Thoracic aorta (tissue), 2 donors: ENCODE measurements around the gene SIRT5. TPM values are rescaled to one million over a fixed set of nuclear protein-coding genes. Genes with fewer than 3 reads are reported as not detected.

ENCODE experiments used
- ATAC-seq: fragments of 150-250 bp; one replicate; pipeline ENCODE4 v1.8.0; 2017; ENCODE audit warnings: low read depth; ENCODE audit not compliant: insufficient number of reproducible peaks, low FRiP score
- DNase-seq: peaks from one replicate; pipeline ENCODE4 v3.0.0-alpha.2; 2020; ENCODE audit warnings: low spot score
- H3K27ac ChIP-seq, 2 donors: fragments of 200-600 bp; sonication (generic); 1 replicate in 1 of 2; 2 replicates in 1 of 2; pipeline ENCODE4 v1.5.1; 2016; ENCODE audit warnings: mild to moderate bottlenecking in 2 of 2, moderate library complexity in 2 of 2
- H3K27me3 ChIP-seq: fragments of 200-600 bp; sonication (generic); replicated peaks from 2 replicates; pipeline ENCODE4 v1.6.0; 2016; ENCODE audit warnings: mild to moderate bottlenecking; ENCODE audit not compliant: insufficient read depth
- H3K36me3 ChIP-seq: fragments of 200-600 bp; sonication (generic); one replicate; pipeline ENCODE4 v1.5.1; 2016
- H3K4me1 ChIP-seq, 2 donors: fragments of 200-600 bp; sonication (generic); 1 replicate in 1 of 2; 2 replicates in 1 of 2; pipeline versions ENCODE4 v1.5.1 to v1.6.0; 2016; ENCODE audit warnings: low read depth in 2 of 2, mild to moderate bottlenecking in 1 of 2; ENCODE audit not compliant: control insufficient read depth in 1 of 2
- H3K4me3 ChIP-seq: fragments of 200-600 bp; sonication (generic); 2 replicates; pipeline ENCODE4 v1.5.1; 2016; ENCODE audit warnings: mild to moderate bottlenecking
- H3K9me3 ChIP-seq: fragments of 200-600 bp; sonication (generic); 2 replicates; pipeline ENCODE4 v1.5.1; 2016
- total RNA-seq, 2 donors: library from RNA; depleted of rRNA; stranded (reverse); fragments of >200 nt; gene quantifications; one replicate each; pipeline versions ENCODE4 v1.1.0 to v1.2.3, GENCODE V29; 2016
- TF ChIP-seq, protein P1 (sequence below): fragments of 200-600 bp; sonication (generic); IDR thresholded peaks from one replicate; pipeline ENCODE4 v1.5.1; 2019; ENCODE audit warnings: antibody characterized with exemption

The SIRT5 gene
- total RNA-seq, 2 donors from 2014 or later, result 5.7 to 10.0 TPM

DNA sequence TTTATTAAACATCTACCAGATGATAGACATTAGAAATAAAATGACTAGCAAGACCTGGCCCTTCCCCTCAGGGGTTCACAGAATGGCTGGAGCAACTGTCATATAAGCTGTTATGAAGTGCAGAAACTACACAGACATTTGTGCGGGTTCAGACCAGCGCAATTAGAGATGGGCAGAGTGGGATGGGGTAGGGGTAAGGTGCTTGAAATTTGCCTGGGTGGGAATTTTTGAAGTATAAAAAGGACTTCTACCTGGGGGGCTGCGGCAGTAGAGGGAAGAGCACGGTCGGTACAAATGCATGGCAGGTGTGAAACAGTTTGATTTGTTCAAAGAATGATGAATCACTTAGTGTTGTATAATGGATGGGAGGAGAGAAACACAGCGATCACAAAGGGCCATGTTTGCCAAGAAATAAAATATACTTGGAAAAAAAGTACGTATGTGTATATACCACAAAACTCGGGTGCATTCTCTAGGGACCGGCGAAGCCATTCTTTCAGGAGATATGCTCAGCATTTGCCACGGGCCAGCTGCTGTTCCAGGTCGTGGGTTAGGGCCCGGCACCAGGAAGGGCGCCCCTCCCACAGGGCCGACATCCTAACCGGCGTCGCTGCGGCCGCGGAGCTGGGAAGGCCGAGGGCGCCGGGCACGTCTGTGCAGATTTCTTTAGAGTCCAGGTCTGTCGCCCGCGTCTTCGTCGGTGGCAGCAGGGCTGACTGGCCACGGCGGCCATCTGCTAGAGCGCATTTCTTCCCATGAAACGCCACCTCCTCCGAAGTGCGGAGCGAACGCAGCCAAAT, 39.9 kb downstream of the SIRT5 start:
- Histone ChIP-seq H3K36me3 (peaks cover 13% of the 10 kb centered on the region), H3K27me3 (no peaks in the 10 kb centered on the region), H3K27ac (peak overlapping the region; percentile 78 to 92), H3K4me3 (peak overlapping the region; percentile 88), H3K4me1 (peaks cover 19 to 27% of the 10 kb centered on the region in 2 donors), H3K9me3 (no peaks in the 10 kb centered on the region)
- peak; percentile 26 for ATAC-seq
- DNase-seq, result peak; percentile 11
- TF ChIP-seq, protein P1, sequence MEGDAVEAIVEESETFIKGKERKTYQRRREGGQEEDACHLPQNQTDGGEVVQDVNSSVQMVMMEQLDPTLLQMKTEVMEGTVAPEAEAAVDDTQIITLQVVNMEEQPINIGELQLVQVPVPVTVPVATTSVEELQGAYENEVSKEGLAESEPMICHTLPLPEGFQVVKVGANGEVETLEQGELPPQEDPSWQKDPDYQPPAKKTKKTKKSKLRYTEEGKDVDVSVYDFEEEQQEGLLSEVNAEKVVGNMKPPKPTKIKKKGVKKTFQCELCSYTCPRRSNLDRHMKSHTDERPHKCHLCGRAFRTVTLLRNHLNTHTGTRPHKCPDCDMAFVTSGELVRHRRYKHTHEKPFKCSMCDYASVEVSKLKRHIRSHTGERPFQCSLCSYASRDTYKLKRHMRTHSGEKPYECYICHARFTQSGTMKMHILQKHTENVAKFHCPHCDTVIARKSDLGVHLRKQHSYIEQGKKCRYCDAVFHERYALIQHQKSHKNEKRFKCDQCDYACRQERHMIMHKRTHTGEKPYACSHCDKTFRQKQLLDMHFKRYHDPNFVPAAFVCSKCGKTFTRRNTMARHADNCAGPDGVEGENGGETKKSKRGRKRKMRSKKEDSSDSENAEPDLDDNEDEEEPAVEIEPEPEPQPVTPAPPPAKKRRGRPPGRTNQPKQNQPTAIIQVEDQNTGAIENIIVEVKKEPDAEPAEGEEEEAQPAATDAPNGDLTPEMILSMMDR, result no peak

DNA sequence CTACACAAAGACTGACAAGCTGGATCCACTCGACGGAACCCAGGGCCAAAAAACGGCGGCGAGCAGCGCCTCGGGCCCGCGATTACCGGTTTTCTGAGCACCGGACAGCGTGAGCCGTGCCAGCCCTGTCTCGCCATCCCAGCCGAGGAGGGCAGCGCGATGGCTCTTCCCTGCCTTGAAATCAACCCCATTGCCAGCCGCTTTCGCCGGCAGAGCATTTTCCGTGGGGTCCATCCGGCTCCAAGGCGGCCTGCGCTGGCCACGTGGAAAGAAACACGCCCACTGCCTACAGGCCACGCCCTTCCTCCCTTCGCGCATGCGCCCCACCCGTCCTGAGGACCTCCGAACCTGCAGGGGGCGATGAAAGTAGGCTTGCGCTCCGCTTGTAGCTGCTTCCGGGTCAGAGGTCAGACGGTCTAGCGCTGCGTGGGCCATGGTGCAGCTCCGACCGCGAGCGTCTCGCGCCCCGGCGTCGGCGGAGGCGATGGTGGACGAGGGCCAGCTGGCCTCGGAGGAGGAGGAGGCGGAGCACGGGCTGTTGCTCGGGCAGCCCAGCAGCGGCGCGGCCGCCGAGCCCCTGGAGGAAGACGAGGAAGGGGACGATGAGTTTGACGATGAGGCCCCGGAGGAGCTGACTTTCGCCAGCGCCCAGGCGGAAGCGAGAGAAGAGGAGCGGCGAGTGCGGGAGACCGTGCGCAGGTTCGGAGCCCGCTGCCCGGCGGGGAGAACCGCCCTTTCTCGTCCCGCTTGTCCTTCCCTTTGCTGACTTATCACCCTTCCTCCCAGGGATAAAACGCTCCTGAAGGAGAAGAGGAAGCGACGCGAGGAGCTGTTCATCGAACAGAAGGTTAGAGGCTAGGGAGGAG, 40.8 kb downstream of the SIRT5 start, which contains the start of gene NOL7:
TSS of gene NOL7 (plus strand) at position 410 of the 866 bp plus-strand sequence. CDS start at position 434, 24 bp downstream.
- Histone ChIP-seq H3K4me3 (peak within 1 kb of the TSS; percentile 88), H3K4me1 (peaks cover 19 to 27% of the 10 kb centered on the region in 2 donors), H3K27me3 (no peaks in the 10 kb centered on the region), H3K27ac (peak within 1 kb of the TSS; percentile 92 to 98), H3K9me3 (no peaks in the 10 kb centered on the region), H3K36me3 (peaks cover 20% of the 10 kb centered on the region)
- ATAC-seq (peak; percentile 87), DNase-seq (peak; percentile 90)
- TF ChIP-seq, protein P1, result peak; percentile 75

DNA sequence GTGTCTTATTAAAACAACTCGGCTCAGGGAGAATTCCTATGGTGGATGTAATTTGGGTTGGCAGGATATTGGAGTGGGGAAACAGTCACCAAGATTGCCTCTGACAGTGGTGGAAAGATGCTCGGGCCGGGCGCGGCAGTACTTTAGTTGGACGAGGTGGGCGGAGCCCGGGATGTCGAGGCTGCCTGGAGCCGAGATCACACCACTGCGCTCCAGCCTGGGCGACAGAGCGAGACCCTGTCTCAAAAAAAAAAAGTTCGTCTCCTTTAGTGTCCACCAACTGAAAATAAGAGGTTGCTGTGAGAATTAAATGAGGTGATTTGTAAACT, 41.4 kb downstream of the SIRT5 start:
- peak; percentile 47 for ATAC-seq
- TF ChIP-seq, protein P1, result no peak
- H3K9me3 ChIP-seq, result no peaks in the 10 kb centered on the region
- H3K4me3 ChIP-seq, result peak overlapping the region; percentile 88
- peaks cover 25% of the 10 kb centered on the region for H3K36me3 ChIP-seq
- peaks cover 19 to 27% of the 10 kb centered on the region in 2 donors for H3K4me1 ChIP-seq
- DNase-seq, result no peak
- peak overlapping the region; percentile 92 to 98 for H3K27ac ChIP-seq
- no peaks in the 10 kb centered on the region for H3K27me3 ChIP-seq

DNA sequence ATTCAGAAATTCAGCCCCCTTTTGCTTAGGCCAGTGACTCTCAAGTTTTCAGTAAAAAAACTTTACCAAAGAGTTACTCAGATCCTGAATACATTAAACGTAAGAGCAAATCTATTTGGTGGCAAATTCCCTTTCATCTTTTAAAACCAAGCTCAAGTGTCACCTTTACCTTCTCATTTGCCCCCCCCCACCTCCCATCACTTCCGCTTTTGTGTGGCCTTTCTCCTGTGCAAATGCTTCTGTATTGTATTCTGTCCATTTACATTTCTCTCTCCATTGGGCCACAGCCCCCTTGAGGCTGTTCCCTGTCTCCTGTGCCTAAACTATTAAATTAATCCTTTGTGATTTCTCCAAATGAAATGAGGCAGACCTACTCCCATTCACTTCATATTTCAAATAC, 42.7 kb downstream of the SIRT5 start:
- Histone ChIP-seq H3K36me3 (peaks cover 38% of the 10 kb centered on the region), H3K4me1 (peaks cover 19 to 27% of the 10 kb centered on the region in 2 donors), H3K4me3 (peak overlapping the region; percentile 88), H3K9me3 (no peaks in the 10 kb centered on the region), H3K27me3 (no peaks in the 10 kb centered on the region), H3K27ac (peak overlapping the region in 1 of 2 donors; percentile 12)
- DNase-seq (no peak), ATAC-seq (no peak)
- TF ChIP-seq, protein P1, result no peak

DNA sequence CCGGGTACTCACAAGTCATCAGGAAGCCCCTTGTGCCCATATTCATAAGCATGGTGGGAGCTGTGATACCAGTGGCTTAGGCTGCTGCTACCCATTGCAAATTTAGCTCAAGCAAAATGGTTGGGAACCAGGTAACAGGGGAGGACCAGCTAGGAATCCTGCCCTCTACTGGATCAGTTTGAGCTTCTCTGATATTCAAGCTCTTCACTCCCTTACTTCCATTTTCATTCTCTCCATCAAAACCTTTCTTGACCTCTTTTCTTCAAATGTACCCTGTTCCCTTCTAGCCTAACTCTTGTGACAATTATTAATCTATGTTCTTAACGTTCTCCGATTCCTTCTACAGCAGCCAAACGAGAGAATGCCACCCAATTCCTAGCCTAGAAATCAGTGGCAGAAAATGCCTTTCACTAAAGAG, 50.5 kb downstream of the SIRT5 start:
- TF ChIP-seq, protein P1, result no peak
- ATAC-seq, result no peak
- no peak overlapping the region for H3K27ac ChIP-seq
- peaks cover 27% of the 10 kb centered on the region for H3K36me3 ChIP-seq
- H3K4me1 ChIP-seq, result peaks cover 0 to 1% of the 10 kb centered on the region in 2 donors
- H3K27me3 ChIP-seq, result no peaks in the 10 kb centered on the region
- DNase-seq, result no peak
- H3K9me3 ChIP-seq, result no peaks in the 10 kb centered on the region
- H3K4me3 ChIP-seq, result no peak overlapping the region
